Lung (tissue), 12 donors: ENCODE measurements around the gene HOXB2. TPM values are rescaled to one million over a fixed set of nuclear protein-coding genes. Genes with fewer than 3 reads are reported as not detected.
A peak's percentile ranks its signal among the peaks of the same experiment; 100 is the strongest.

Experiments used
- ATAC-seq: fragments of 200-7000 bp; cut with Tn5 transposase; one replicate; pipeline ENCODE4 v1.9.1; 2020; ENCODE audit warnings: moderate number of reproducible peaks; ENCODE audit not compliant: insufficient read depth, low FRiP score
- DNase-seq, 3 donors: peaks; one replicate each; pipeline ENCODE4 v3.0.0-alpha.2; 2013 to 2017
- H3K27ac ChIP-seq, 2 donors: one replicate each; pipeline ENCODE4 v1.5.1; 2013; ENCODE audit warnings: mild to moderate bottlenecking in 2 of 2, moderate library complexity in 2 of 2, control low read depth in 1 of 2, inconsistent platforms in 1 of 2, low read depth in 1 of 2, low read length in 1 of 2
- H3K27me3 ChIP-seq, 3 donors: one replicate each; pipeline ENCODE4 v1.5.1; 2013; ENCODE audit warnings: low read length in 2 of 3; ENCODE audit not compliant: control insufficient read depth in 3 of 3, insufficient read depth in 3 of 3
- H3K36me3 ChIP-seq, 4 donors: one replicate each; pipeline ENCODE4 v1.5.1; 2013; ENCODE audit warnings: low read length in 4 of 4, mild to moderate bottlenecking in 1 of 4, moderate library complexity in 1 of 4; ENCODE audit not compliant: control insufficient read depth in 4 of 4, insufficient read depth in 4 of 4
- H3K4me1 ChIP-seq, 5 donors: one replicate each; pipeline ENCODE4 v1.5.1; 2013; ENCODE audit warnings: low read length in 5 of 5, mild to moderate bottlenecking in 2 of 5, moderate library complexity in 1 of 5; ENCODE audit not compliant: control insufficient read depth in 5 of 5, insufficient read depth in 5 of 5
- H3K4me3 ChIP-seq: one replicate; pipeline ENCODE4 v1.5.1; 2013; ENCODE audit warnings: mild to moderate bottlenecking, control low read depth, moderate library complexity
- H3K9ac ChIP-seq, 2 donors: one replicate each; pipeline ENCODE4 v1.5.1; 2013; ENCODE audit warnings: low read length in 2 of 2, control low read depth in 1 of 2; ENCODE audit not compliant: insufficient read depth in 1 of 2
- H3K9me3 ChIP-seq, 4 donors: one replicate each; pipeline ENCODE4 v1.5.1; 2013; ENCODE audit warnings: low read length in 3 of 4, mild to moderate bottlenecking in 1 of 4, moderate library complexity in 1 of 4; ENCODE audit not compliant: control insufficient read depth in 4 of 4, insufficient read depth in 3 of 4
- WGBS, 2 donors: extraction: QIAGEN DNeasy Blood & Tissue Kit; methylation state at CpG; one replicate each; pipeline ENCODE4 v1.1.7; 2013; 5-methylcytosine and 5-hydroxymethylcytosine counted together
- polyA plus RNA-seq, 2 donors: library from polyadenylated mRNA; stranded (reverse); fragments of 200-250 nt; gene quantifications; one replicate each; pipeline ENCODE4 v1.2.1, GENCODE V29; 2013
- total RNA-seq, 2 donors: library from RNA; depleted of rRNA in 1 of 2; stranded (reverse); fragments of >200 nt in 1 of 2; gene quantifications; one replicate each; pipeline ENCODE4 v1.2.1, GENCODE V29; 2014 to 2021
- TF ChIP-seq, protein P1 (sequence below): IDR thresholded peaks from 2 replicates; pipeline ENCODE4 v1.5.1; 2012; ENCODE audit warnings: mild to moderate bottlenecking; ENCODE audit errors: control extremely low read depth, extremely low read depth
- donor health status: control.
- donor health status: control.
- donor health status: Bipolar disorder and iron deficiency.
- donor health status: healthy.
- donor health status: DM: yes; HTN: yes; CAD: no.

HOXB2 gene
- total and polyA plus RNA-seq, 4 donors = 4.1 to 13.9 (median 7.3) TPM

DNA sequence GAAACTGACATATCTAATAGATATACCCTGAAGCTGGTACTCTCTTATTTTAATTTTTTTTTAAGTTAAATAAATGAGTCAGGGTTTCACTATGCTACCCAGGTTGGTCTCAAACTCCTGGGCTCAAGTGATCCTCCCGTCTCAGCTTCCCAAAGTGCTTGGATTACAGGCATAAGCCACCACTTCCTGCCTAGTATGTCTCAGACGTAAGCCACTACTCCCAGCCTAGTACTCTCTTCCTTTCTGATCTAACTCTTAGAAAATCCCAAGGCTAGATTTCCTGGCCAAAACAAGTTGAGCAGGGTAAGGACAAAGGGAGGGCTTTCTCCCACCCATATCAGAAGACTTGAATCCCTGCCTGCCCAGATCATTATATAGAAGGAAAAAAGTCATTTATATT, 47.8 kb downstream of the HOXB2 start:
- H3K9me3 ChIP-seq = no peaks in the 10 kb centered on the region
- no peak overlapping the region for H3K4me3 ChIP-seq
- H3K27me3 ChIP-seq = peaks cover 0 to 18% (median 0%) of the 10 kb centered on the region in 3 donors
- H3K9ac ChIP-seq = no peak overlapping the region
- TF ChIP-seq, protein P1, sequence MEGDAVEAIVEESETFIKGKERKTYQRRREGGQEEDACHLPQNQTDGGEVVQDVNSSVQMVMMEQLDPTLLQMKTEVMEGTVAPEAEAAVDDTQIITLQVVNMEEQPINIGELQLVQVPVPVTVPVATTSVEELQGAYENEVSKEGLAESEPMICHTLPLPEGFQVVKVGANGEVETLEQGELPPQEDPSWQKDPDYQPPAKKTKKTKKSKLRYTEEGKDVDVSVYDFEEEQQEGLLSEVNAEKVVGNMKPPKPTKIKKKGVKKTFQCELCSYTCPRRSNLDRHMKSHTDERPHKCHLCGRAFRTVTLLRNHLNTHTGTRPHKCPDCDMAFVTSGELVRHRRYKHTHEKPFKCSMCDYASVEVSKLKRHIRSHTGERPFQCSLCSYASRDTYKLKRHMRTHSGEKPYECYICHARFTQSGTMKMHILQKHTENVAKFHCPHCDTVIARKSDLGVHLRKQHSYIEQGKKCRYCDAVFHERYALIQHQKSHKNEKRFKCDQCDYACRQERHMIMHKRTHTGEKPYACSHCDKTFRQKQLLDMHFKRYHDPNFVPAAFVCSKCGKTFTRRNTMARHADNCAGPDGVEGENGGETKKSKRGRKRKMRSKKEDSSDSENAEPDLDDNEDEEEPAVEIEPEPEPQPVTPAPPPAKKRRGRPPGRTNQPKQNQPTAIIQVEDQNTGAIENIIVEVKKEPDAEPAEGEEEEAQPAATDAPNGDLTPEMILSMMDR = no peak
- no peak for DNase-seq
- no peak overlapping the region for H3K27ac ChIP-seq
- no peaks in the 10 kb centered on the region for H3K36me3 ChIP-seq
- peaks cover 0 to 46% (median 10%) of the 10 kb centered on the region in 5 donors for H3K4me1 ChIP-seq
- 18 to 28% methylated on average over 2 of the region's 2 CpGs for WGBS, 2 donors
- ATAC-seq = no peak

DNA sequence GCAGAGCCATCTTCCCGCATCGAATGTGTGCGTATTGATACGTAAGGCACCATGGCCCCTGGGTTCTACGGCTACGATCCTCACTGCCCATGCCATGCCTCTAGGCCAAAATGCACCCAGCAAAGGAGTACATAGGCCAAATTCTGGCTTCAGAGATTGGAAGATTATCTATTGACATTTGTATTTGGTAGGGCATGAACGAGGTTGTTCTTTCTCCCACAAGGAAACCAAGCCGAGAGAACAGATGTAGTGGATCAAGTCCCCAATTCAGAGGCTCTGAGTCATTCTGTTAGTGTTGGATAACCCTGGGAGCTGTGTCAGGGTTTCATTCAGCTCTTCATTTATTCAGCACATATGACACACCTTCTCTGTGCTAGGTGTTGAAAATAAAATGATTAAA, 50.6 kb downstream of the HOXB2 start:
- Histone ChIP-seq H3K27me3 (peaks cover 0 to 24% (median 0%) of the 10 kb centered on the region in 3 donors), H3K9me3 (no peaks in the 10 kb centered on the region), H3K9ac (peak overlapping the region in 1 of 2 donors; percentile 19), H3K27ac (peak overlapping the region in 1 of 2 donors; percentile 26), H3K36me3 (no peaks in the 10 kb centered on the region), H3K4me3 (no peak overlapping the region), H3K4me1 (peaks cover 0 to 44% (median 14%) of the 10 kb centered on the region in 5 donors)
- DNase-seq (peak in 2 of 3 donors; percentile 60 to 66), ATAC-seq (no peak)
- TF ChIP-seq, protein P1 = no peak
- WGBS, 2 donors = 87 to 94% methylated on average over 8 of the region's 8 CpGs

Other genes with a start within 250 kb of the HOXB2 start
- gene SKAP1, start 114.9 kb downstream of the HOXB2 start, total RNA-seq = 1 to 10 TPM; 1.4 to 3.3 TPM
- 1 to 10 TPM; 1.8 to 4.9 TPM for gene SKAP1, start 114.9 kb downstream of the HOXB2 start, polyA plus RNA-seq
- gene HOXB1, start 14.1 kb downstream of the HOXB2 start, total RNA-seq = not detected
- gene HOXB1, start 14.1 kb downstream of the HOXB2 start, polyA plus RNA-seq = not detected
- 1 to 10 TPM; 3.5 to 6.7 TPM for gene HOXB4, start 33.2 kb upstream of the HOXB2 start, total RNA-seq
- gene HOXB4, start 33.2 kb upstream of the HOXB2 start, polyA plus RNA-seq = 1 to 10 TPM; 1.4 to 1.7 TPM
- 10 to 100 TPM in 1 of 2 donors, 1 to 10 TPM in 1; 8.6 to 21.1 TPM for gene HOXB3, start 45.1 kb upstream of the HOXB2 start, total RNA-seq
- gene HOXB3, start 45.1 kb upstream of the HOXB2 start, polyA plus RNA-seq = 1 to 10 TPM; 1.9 to 4.9 TPM
- 1 to 10 TPM; 2.6 to 2.9 TPM for gene HOXB5, start 48.7 kb upstream of the HOXB2 start, total RNA-seq
- gene HOXB5, start 48.7 kb upstream of the HOXB2 start, polyA plus RNA-seq = 1 to 10 TPM; 1.8 TPM
- gene HOXB6, start 59.9 kb upstream of the HOXB2 start, total RNA-seq = 1 to 10 TPM; 6.1 to 7.5 TPM
- gene HOXB6, start 59.9 kb upstream of the HOXB2 start, polyA plus RNA-seq = 1 to 10 TPM; 5.3 to 5.4 TPM
- 1 to 10 TPM in 1 of 2 donors, under 1 TPM in 1; 0.43 to 3.3 TPM for gene HOXB7, start 65.9 kb upstream of the HOXB2 start, total RNA-seq
- 1 to 10 TPM; 1.2 to 3.3 TPM for gene HOXB7, start 65.9 kb upstream of the HOXB2 start, polyA plus RNA-seq
- under 1 TPM in 1 of 2 donors, not detected in 1; 0.31 TPM for gene HOXB8, start 70.2 kb upstream of the HOXB2 start, total RNA-seq
- under 1 TPM; 0.08 to 0.10 TPM for gene HOXB8, start 70.2 kb upstream of the HOXB2 start, polyA plus RNA-seq
- gene HOXB9, start 81.2 kb upstream of the HOXB2 start, total RNA-seq = under 1 TPM in 1 of 2 donors, not detected in 1; 0.18 TPM
- gene HOXB9, start 81.2 kb upstream of the HOXB2 start, polyA plus RNA-seq = not detected
- gene PRAC1, start 177.4 kb upstream of the HOXB2 start, total RNA-seq = not detected
- gene PRAC1, start 177.4 kb upstream of the HOXB2 start, polyA plus RNA-seq = not detected
- gene PRAC2, start 178.1 kb upstream of the HOXB2 start, total RNA-seq = not detected
- gene PRAC2, start 178.1 kb upstream of the HOXB2 start, polyA plus RNA-seq = not detected
- gene HOXB13, start 183.6 kb upstream of the HOXB2 start, total RNA-seq = not detected
- gene HOXB13, start 183.6 kb upstream of the HOXB2 start, polyA plus RNA-seq = not detected